LNCaP clone FGC (cell line): ENCODE data around the gene SLC4A8.

Experiments used
- DNase-seq: peaks from one replicate; pipeline ENCODE4 v3.0.0-alpha.2; 2011; ENCODE audit warnings: low read depth
- H3K4me3 ChIP-seq: 2 replicates; pipeline ENCODE4 v1.5.1; 2011; ENCODE audit warnings: mild to moderate bottlenecking, low read depth, low read length, control low read depth
- TF ChIP-seq, protein P1 (sequence below): IDR thresholded peaks from 2 replicates; pipeline ENCODE4 v1.5.1; 2012; ENCODE audit warnings: mild to moderate bottlenecking; ENCODE audit not compliant: control insufficient read depth, insufficient read depth; ENCODE audit errors: extremely low read depth

Gene SLC4A8

DNA sequence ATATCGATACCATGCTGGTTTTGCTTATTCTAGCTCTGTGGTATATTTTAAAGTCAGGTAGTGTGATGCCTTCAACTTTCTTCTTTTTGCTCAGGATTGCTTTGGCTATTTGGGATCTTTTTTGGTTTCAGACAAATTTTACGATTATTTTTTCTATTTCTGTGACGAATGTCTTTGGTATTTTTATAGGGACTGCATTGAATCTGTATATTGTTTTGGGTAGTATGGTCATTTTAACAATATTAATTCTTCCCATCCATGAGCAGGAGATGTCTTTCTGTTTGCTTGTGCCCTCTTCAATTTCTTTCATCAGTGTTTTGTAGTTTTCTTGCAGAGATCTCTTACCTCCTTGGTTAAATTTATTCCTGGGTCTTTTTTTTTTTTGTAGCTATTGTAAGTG, 10.8 kb upstream of the SLC4A8 start:
- no peak overlapping the region for H3K4me3 ChIP-seq
- DNase-seq, result no peak
- TF ChIP-seq, protein P1, sequence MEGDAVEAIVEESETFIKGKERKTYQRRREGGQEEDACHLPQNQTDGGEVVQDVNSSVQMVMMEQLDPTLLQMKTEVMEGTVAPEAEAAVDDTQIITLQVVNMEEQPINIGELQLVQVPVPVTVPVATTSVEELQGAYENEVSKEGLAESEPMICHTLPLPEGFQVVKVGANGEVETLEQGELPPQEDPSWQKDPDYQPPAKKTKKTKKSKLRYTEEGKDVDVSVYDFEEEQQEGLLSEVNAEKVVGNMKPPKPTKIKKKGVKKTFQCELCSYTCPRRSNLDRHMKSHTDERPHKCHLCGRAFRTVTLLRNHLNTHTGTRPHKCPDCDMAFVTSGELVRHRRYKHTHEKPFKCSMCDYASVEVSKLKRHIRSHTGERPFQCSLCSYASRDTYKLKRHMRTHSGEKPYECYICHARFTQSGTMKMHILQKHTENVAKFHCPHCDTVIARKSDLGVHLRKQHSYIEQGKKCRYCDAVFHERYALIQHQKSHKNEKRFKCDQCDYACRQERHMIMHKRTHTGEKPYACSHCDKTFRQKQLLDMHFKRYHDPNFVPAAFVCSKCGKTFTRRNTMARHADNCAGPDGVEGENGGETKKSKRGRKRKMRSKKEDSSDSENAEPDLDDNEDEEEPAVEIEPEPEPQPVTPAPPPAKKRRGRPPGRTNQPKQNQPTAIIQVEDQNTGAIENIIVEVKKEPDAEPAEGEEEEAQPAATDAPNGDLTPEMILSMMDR, result no peak

DNA sequence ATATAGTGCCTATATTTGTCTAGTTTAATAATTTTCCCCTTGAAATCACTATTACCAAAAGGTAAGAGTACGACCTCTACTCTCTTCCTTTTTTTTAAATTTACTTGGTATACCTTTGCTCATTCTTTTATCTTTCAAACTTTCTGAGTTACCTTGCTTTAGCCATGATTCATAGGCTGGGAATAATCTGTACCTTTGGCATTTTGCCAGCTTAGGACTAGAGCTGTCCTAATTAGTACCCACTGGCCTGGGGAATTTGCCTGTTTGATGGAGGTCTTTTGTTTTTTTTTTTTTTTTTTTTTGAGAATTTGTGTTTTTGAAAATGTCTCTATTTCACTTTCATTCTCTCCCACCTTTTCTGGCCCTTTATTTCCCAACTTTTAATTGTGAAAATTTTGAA, 8.7 kb upstream of the SLC4A8 start:
- H3K4me3 ChIP-seq, result no peak overlapping the region
- TF ChIP-seq, protein P1, result no peak
- DNase-seq, result no peak

DNA sequence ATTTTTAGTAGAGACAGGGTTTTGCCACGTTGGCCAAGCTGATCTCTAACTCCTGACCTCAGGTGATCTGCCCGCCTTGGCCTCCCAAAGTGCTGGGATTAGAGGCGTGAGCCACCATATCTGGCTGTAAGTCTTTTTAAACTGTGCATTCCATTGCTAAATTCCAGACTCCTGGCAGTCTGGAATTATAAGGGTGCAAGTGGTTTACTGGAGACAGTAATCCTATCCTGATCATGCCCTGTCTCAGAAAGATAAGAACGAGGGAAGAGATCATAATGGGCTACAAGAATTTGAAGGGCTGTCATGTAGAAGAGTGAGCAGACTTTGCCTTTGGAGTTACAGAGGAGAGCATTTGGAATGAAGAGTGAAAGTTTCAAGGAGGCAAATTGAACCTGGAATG, 6.8 kb upstream of the SLC4A8 start:
- no peak overlapping the region for H3K4me3 ChIP-seq
- DNase-seq, result no peak
- TF ChIP-seq, protein P1, result no peak

DNA sequence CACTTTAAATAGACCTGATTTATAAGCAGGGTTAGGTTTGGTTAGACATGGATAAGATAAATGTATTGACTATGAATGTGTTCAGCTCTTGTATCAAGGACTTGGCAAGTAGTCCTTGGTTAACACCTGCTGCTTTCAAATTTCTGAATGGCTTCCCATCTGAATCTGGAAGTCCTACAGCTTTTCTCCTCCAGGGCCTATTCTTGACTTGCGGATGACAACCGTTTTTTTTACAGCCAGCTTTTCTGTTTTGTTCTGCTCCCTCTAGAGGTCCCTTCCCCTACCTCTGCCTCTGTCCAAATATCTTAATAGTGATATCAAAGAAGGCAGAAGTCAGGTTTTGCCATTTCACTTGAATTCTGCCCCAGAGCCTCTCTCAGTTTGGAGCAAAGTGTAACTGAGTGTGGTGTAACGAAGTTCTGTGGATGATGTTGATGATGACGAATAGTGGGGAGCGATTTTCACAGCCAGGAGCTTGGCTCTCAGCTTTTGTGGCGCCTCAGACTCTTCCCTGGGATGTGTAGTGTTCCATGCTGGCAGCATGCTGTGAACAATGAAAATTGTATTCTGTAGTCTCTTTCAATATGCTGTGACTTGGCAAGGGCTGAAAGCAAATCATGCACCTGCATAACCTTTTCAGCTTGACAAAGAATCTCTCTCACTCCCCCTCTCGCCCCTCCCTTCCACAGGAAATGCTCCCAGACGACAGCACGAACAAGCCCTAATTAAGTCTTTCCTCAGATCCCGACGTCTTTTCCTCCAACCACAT, 5.0 kb upstream of the SLC4A8 start:
- no peak for DNase-seq
- H3K4me3 ChIP-seq, result no peak overlapping the region
- TF ChIP-seq, protein P1, result 0 out of 2 replicates have a peak, but pooled peaks have one; percentile 4

DNA sequence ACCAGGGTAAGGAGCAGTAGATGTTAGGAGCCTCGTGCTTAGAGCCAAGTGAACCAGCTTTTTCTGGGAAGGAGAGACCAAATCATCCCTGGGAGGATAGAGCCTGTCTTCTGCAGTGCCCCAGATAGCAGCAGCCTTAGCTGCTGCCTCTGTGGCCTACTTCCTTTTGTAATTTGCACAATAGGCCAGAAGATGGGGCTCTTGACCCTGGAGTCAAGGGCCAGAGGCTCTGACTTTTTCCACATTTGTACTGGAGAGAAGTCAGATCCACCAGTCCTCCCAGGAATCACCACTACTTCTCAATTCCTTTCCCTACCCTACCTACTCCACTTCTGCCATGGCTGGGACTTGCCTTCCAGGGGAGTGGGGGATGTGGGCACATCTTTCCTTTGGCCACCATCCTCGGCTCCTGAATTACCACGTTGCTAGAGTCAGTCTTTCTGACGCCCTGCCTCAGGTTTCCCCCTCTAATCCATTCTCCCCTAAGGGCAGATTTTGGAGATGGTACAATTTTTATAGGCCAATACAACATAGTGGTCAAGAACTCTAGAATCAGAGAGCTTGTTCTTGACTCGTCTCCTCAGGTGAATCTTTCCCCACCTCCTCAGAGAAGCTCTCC, 3.3 kb upstream of the SLC4A8 start:
- DNase-seq, result peak; percentile 34
- TF ChIP-seq, protein P1, result peak; percentile 85
- H3K4me3 ChIP-seq, result no peak overlapping the region

DNA sequence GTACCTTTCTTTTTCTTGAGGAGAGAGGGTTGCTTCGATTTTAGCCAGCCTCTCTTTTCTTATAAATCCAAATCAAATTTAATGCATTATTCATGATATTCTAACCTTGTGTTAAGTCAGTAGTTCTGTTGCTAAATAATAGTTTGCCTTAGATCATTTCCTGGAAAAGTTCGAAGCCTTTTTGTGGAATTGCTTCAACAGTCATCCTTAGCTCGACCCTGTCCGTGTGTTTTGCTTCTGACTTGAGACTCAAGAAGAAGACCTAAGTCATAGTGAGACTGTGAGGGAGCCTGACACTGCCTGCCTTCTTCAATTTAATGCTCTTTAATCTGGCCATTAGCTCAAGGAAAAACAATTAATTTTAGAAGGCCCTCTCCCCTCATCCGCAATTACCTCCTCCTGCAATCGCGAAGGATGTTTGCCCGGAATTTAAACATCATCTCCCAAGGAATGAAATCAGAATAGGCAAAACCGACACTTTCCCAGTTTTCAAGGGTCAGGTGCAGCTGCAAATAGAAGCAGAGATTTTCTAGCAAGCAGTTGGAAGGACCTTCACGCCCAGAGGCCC, 453 bp upstream of the SLC4A8 start:
- DNase-seq, result no peak
- no peak overlapping the region for H3K4me3 ChIP-seq
- TF ChIP-seq, protein P1, result no peak
